ENCODE data around the gene CFP.
"Not testable (repeated sequence)": the region's sequence is repeated elsewhere in the genome, so short reads cannot be mapped to it uniquely, and the experiment has no call there.

The CFP gene

DNA sequence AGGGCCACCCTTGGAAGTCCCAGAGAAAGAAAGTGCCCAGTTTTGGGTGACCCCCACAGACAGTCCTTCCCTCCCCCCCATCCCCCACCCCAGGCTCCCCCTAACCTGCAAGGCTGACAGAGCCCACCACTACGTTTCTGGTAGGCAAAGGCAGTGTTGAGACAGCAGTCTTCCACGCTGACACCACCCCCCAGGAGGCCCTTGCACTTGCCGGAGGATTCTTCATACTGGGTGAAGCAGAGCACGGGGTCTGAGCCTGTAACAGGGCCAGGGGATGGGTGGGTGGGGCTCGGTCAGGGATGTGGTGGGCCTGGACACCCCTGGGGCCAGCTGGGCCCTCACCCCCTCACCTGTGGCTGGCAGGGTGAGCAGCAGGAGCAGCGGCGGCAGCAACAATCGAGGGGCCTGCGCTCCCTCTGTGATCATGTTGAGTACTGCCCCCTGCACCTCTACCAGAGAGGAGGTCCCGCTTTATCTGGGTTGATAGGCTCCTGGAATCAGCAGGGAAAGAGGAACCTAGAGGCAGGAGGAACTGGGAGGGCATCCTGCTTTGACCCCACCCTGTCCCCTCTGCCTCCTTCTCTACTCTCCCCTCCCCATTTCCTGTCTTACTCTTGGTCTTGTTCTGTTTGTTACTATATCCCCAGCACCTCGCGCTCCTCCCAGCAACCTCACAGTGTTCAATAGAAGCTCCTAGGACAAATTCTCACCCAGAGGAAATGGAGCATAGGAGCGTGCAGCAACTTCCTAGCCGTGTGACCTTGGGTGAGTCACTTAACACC lies at the start of gene CFP:
CFP (minus strand) TSS at position 512 of the 782 bp plus-strand sequence; CDS start at position 426, 86 bp downstream.
- DNase-seq: no peak

DNA sequence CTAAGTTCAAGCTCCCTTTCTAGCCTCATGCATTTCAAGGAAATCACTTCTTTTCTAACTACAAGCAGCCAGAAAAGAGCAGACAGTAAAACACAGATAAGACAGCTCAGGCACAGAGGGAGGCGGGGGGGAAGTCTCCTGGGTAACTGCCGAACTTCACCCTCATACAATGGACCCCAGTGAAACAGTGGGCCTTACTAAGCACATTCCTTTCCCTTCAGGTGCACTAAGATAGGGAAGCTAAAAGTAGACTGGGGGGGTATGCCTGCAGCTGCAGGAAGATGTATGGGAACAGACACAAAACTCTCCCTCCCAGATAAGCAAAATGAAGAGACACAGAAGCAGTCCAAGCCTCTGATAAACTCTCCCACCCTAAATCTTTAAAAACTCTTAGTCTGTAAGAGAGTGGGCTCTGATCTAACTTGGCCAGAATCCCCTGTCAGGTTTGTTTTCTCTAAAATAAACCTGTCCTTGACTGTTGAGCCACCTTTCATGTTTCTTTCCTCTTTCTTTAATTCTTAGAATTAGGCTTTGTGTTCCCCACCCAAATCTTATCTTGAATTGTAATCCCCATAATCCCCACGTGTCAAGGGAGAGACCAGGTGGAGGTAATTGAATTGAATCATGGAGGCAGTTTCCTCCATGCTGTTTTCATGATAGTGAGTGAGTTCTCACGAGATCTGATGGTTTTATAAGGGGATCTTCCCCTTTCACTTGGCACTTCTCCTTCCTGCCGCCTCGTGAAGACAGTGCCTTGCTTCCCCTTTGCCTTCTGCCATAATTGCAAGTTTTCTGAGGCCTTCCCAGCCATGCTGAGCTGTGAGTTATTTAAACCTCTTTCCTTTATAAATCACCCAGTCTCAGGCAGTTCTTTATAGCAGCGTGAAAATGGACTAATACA lies 46.5 kb upstream of the CFP start:
- DNase-seq: not testable (repeated sequence)

DNA sequence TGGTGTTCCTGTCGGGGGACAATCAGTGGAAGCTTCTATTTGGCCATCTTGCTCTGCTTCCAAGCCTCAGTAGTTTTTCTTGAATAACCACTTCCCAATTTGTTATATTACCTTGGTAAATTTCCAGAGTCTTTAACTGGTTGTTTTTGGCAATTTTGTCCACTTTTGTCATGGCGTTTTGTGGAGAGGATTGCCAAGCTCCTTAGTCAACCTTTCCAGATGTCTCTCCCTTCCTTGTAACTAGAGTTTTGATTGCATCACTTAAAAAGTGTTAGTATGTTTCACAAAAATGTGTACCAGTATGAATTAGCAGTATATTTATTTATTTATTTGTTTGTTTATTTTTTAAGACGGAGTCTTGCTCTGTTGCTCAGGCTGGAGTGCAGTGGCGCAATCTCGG lies 45.0 kb upstream of the CFP start:
- no peak for DNase-seq

DNA sequence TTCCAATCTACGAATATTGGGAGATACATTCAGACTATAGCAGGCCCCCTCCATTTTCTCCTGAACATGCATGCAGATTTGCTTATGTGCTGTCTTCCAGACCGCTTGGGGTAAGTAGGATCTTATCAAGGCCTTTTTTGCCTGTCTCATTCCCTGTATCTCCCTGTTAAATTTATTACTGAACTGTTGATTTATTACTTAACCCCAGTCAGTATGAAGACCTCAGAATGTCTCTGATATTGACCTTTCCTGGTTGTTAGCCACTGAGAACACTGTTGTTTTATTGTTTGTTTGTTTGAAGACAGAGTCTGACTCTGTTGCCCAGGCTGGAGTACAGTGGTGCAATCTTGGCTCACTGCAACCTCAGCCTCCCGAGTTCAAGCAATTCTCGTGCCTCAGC lies 36.1 kb upstream of the CFP start:
- not testable (repeated sequence) for DNase-seq

DNA sequence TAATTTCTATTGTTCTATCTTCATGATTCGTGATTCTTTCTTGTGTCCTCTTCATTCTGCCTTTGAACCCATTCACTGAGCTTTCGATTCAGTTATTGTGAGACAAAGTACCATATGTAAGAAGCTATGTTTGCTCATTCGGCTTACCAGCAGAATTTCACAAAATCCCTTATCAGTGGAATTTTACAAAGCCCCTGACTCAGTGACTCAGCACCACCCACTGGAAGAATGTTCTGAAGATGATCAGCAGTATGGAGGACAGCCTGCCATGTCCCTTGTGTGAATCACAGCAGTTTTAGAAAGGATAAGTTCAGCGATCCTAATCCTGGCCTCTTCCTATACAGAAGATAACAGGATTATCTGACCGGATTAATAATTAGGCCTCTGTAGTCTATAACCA lies 35.0 kb upstream of the CFP start:
- DNase-seq: no peak

DNA sequence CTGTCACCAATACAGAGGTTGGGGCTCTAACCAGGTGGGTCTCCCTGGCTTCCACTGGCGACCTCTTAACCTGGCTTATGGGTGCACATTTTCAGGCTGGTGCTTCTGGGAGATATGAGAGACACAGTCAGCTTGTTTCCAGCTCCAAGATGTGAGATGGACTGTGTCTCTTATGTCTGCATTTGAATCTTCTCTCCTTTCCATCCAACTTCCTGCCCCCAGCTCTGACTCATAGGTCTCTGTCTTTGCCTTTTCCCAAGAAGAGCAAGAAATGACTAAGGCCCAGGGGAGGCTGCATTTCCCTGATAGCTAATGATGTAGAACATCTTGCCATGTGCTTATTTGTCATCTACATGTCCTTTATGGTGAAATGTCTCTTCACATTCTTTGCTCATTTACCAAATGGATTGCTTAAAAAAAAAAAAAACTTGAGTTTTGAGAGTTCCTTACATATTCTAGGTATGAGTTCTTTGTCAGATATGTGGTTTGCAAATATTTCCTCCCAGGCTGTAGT lies 32.5 kb upstream of the CFP start:
- peak; percentile 53 for DNase-seq

DNA sequence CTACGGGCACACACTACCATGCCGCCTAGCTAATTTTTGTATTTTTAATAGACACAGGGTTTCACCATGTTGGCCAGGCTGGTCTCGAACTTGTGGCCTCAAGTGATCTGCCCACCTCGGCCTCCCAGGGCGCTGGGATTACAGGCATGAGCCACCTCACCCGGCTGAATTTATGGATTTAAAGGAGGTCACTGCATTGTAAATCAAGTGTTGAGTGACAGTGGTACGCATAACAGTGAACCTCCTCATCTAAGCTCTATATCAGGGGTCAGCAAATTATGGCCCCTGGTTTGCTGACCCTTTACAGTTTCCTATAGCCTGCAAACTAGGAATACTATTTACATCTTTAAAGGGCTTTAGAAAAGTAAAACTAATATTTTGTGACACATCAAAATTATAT lies 31.8 kb upstream of the CFP start:
- DNase-seq: no peak

DNA sequence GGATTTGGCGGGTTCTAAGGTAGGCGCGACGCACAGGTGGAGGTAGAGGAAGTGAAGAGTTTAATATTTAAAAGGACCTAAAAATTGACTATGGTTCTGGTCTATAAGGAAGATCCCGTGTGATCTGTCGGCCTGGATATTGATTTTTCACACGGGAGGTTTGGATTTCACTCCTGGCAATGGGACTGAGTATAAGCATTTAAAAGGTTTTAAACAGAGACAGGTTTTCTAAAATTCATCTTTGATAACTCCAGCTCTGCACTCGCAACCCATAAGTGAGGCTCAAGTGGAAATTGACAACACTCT lies 29.6 kb upstream of the CFP start:
- no peak for DNase-seq

DNA sequence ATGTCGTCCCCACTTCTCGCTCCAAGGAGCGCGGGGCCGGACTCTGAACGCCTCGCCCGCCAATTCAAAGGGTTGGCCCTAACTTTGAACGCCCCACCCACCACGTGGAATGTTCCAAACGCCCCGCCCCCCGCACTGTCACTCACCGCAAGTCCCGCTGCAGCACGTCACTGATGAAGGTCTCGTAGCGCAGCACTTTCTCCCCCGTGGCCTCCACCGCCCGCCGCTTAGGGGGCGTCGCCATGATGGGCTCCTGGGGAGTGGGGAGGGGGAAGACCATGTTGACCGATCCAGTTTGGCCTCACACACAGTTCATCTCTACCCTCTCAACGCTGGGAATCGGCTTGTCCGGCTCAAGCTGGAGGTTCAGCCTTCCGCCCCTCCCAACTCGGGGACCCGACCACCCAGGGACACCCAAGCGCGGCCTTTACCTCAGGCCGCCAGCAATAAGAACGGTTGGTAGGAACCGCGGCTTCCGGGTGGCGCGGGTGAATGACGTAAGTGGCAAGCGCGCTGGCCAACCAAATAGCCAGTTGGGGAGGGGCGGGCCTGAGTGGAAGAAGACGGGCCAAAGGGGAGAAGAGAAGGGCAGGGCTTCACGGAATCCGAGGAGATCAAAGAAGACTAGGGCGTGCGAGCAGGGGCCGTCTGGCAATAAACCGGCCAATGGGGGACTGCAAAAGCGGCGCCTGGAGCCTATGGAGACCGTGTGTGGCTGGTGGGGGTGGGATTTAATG lies 29.1 kb upstream of the CFP start, which contains the start of gene UXT:
UXT (minus strand) TSS at position 497 of the 737 bp plus-strand sequence; CDS start at position 244, 253 bp downstream.
- peak; percentile 92 for DNase-seq

DNA sequence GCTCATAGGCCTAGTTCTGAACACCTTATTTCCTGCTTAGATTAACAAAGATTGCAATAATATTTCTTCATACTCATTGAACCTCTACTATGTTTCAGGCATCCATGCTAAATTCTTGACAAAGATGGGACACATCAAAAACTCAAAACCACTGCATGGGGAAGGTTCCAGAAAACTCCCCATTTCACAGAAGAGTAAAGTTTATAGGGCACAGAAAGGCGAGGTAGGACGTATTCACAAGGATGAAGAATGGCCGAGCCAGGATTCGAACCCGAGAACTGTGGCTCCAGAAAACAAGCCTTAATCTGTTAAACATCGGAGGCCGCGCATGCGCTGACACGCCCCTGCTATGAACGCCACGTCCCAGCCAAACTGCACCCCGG lies 28.6 kb upstream of the CFP start:
- DNase-seq: no peak

DNA sequence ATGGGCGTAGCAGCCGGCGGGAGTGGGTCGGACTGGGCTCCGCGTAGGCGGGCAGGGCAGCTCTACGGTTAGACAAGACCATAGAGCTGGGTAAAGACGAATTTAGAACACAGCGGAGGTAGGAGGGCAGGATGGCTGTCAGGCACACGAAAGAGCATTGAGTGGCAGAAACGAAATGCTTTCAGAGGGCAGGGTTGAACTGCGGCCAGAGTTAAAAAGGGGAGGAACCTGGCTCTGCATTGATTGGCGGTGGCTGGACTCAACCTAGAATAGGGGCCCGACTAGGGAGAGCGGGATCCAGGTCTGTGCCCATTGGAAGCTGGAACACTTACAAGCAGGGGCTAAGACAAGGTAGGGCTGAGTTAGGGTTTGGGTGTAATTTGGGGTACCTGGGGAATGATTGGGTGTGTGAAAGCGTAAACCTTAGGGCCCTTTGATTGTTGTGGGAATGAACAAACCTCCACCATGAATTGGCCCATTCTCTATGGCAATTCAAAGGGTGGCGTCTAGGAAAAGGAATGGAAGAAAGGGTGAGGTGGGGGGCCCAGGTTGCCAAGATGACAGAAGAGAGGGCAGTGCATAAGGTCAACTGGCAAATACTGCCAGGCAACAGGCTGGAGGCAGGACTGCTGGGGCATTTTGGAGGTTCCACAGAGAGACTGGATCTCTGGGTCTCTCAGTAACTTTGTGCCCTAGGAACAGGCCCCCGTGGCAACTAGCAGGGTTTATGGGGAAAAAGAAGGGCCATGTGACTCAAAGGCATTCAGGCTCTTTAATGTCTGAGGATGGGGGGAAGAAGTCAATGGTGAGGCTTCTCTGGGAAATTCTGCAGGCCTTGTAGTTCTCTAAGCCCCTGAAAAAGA lies 21.5 kb upstream of the CFP start:
- DNase-seq: no peak

DNA sequence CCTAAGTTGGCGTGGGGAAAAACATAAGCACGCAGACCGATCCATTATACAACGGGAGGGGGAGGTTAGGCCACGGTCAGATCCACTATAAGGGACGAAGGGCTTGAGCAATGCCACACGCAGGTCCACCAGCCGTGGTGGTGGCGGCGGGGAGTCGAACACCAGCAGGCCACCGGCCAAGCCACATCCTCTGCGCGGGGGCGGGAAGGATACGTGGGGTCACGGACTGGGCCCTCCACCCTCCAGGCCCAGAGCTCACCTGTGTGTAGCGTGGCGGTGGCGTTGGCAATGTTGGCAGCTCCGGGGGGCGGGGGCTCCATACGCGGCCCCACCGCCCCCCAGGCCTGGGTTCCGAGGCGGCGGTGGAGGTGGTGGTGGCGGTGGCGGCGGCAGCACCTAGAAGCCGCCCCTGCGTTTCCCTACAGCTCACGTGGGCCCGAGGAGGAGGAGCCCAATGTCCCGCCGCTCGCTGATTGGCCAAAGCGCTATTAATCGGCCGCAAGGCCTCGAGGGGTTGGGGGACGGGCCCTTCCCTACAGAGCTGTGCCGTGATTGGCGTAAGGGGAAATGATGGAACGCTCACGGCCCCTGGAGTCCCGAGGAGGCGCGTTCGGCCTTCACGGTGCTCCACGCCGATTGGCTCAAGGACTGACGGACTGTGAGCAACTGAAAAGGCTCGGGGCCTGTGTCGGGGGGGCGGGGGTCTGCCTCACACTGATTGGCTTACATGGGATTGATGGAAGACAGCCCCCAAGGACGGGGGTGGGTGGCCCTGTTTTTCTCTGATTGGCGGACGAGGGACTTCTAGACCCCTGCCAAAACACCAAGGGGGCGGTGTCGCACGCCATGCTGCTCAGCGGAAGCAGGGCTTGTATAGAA lies 20.7 kb upstream of the CFP start, which contains the start of gene ELK1:
ELK1 (minus strand) TSS at position 400 of the 879 bp plus-strand sequence. CDS start 9,122 bp downstream, outside the sequence.
- DNase-seq: peak; percentile 89

DNA sequence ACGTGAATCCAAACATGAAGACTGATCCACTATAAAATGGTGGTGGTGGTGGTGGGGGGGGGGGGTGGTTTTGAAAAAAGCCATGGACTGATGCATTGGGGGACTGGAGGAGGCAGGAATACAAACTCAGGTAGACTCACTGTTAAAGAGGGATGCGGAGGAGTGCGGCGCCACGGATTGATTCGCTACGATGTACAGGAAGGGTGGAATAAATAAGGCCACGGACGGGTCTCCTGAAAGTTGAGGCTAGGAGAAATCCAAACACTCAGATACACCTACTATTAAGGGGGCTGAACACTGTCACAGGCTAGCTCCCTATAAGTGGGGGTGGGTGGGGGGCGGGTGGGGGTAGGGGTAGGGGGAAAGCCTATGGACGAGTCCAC lies 20.0 kb upstream of the CFP start:
- no peak for DNase-seq

DNA sequence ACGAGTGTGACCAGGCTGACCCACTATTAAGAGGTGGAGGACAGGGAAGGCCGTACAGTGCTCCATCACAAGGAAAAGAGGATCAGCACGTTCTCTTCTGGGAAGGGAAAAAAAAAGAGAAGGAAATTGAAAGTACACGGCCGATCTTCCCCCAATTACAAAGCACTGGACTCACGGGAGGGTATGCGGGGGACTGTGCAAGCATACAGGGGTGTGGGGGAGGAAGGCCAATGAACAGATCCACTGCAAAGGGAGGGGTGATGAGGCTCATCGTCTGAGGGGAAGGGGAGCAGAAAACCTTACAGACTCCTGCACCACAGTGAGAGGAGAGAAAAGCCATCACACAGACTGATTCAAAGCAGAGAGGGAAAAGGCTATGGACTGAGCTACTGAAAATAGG lies 19.5 kb upstream of the CFP start:
- no peak for DNase-seq

DNA sequence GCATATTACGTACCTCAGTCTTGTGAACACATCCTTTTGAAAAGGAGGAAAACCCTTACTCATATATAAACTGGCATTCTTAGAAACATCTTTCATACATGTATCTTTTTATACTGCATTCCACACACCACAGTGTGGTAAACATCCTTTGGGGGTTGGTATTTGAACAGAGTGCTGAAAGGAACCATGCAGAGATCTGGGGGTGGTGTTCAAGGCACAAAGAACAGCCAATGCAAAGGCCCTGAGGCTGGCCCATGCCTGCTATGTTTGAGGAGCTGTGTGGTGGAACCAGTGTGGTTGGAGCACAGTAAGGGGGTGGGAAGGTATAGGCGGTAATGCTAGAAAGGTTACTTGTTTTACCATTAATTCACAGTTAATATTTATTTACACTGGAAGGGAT lies 18.6 kb upstream of the CFP start:
- no peak for DNase-seq

DNA sequence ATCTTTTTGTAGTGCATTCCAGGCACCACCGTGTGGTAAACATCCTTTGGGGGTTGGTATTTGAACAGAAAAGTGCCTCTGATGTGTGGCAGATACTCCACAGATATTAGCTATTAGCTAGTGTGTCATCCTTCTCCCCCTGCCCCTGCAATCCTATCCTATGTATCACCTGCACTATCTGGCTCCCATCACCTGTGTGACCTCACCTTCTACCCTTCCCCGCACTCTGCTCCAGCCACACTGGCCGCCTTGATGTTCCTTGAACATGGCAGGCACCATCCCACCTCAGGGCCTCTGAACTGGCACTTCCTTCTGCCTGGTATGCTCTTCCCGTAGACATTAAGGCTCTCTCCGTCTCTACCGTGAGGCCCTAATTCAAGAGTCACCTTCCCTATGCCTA lies 16.9 kb upstream of the CFP start:
- no peak for DNase-seq

DNA sequence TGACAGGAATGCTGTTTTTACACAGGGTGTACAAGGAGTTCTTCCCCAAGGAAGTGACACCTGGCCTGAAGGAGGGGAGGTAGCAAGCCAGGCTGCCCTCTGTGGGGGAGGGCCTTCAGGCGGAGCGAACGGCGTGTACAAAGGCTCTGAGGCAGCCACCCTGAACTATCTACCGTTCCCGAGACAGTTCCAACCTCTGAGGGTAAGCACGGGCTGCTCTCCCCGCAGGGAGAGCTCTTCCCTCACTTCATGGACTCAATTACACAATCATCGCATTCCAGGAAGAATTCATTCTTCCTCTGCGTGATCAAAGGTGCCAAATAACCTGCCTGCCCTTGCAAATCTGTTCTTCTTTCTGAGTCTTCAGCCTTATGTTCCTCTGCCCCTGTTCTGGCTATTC lies 15.8 kb upstream of the CFP start:
- no peak for DNase-seq

DNA sequence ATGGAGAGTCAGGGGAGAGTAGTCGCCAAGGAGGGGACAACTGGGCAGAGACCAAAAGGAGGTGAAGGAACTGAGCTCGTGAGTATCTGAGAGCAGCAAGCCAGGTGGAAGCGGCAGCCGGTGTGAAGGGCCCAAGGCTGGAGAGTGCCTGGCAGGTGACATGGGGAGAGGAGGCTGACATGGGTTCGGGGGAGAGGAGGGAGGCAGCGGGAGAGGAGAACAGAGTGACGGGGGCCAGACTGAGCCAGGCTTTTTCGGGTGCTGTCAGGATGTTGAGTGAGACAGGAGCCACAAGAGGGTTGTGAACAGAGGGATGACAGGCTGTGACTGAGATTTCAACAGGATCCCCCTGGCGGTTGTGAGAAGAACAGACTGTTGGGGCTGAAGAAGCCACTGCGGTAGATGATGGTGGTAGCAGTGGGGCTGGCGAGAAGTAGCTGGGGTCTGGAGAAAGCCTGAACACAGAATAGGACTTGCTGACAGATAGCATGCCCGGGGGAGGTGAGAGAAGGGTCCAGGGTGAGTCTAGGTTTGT lies 14.9 kb upstream of the CFP start:
- no peak for DNase-seq

DNA sequence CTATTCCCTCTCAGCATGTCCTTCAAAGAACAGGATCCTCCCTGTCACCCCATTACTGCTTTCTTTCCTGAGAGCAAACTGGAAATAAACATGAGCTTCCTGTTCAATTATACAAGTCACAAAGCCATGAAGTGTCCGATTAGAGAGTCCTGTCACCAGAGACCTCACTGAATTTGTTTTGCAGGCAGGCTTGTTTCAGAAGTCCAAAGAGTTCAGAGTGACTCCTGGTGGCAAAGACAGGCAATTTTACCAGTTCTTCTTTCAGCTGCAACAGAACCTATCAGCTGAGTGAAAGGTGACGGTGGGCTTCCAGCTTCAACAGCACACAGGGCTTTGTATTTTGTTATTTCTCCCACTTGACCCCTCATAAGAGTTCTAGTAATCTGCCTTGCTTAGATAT lies 14.2 kb upstream of the CFP start:
- no peak for DNase-seq

DNA sequence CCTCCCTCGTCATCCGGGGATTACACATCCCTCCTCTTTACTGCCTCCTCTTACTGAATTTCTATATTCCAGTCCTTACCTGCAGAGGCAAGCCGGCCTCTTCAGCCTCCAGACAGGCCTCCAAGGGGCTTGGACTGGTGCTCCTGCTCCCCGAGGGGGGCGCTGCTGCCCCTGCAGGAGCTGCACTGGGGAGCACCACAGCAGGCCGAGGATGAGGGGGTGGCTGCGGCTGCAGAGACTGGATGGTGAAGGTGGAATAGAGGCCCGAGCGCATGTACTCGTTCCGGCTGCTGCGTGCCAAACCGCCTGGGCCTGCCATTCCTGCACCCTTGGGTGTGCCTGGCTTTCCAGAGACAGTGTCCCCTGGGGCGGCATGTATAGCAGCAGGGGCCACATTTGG lies 9.1 kb upstream of the CFP start:
- DNase-seq: no peak

Data from activated naive CD4-positive, alpha-beta T cell treated with Interleukin-2 at 50 U/mL for 16 hours (primary cell).